HUES64 (cell line): ENCODE results near the gene IL34.
"Not testable (repeated sequence)": the region's sequence is repeated elsewhere in the genome, so short reads cannot be mapped to it uniquely, and the experiment has no call there.

Source experiments
- H3K27ac ChIP-seq: 2 replicates; pipeline ENCODE4 v1.7.0; 2013; ENCODE audit warnings: low read depth, low read length, inconsistent platforms
- H3K27me3 ChIP-seq: 2 replicates; pipeline ENCODE4 v1.6.1; 2013; ENCODE audit warnings: mild to moderate bottlenecking, low read length; ENCODE audit not compliant: insufficient read depth
- H3K36me3 ChIP-seq: 2 replicates; pipeline ENCODE4 v1.6.1; 2013; ENCODE audit warnings: mild to moderate bottlenecking, low read length; ENCODE audit not compliant: insufficient read depth
- H3K4me1 ChIP-seq: 2 replicates; pipeline ENCODE4 v1.6.1; 2013; ENCODE audit warnings: mild to moderate bottlenecking, low read length, moderate library complexity; ENCODE audit not compliant: insufficient read depth
- H3K4me3 ChIP-seq: 2 replicates; pipeline ENCODE4 v1.5.1; 2013; ENCODE audit warnings: mild to moderate bottlenecking, low read length, moderate library complexity
- H3K9ac ChIP-seq: 2 replicates; pipeline ENCODE4 v1.6.1; 2013; ENCODE audit warnings: mild to moderate bottlenecking, low read depth, low read length
- H3K9me3 ChIP-seq: 2 replicates; pipeline ENCODE4 v1.6.1; 2013; ENCODE audit warnings: low read depth, low read length; ENCODE audit not compliant: insufficient read depth
- WGBS: fragments of 150-250, 120-280 bp; methylation state at CpG from one replicate; pipeline ENCODE4 v1.1.7; 2013; ENCODE audit warnings: missing lambda C conversion rate; 5-methylcytosine and 5-hydroxymethylcytosine counted together

IL34 gene

DNA sequence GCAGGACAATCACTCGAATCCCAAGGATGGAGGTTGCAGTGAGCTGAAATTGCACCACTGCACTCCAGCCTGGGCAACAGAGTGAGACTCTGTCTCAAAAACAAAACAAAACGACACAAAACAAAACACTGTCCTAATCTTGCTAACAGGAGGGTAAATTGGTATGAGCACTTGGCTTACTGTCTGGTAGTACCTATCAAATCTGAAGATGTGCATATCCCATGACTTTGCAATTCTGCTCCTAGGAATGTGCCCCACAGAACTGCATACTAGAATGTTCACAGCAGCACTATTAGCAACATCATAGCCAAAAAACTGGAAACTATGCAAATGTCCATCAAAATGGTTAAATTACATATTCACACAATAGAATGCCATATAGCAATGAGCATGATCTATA is 23.8 kb downstream of the IL34 start:
- 100% methylated on average over 2 of the region's 2 CpGs for WGBS
- no peak overlapping the region for H3K9ac ChIP-seq
- H3K27me3 ChIP-seq, result no peaks in the 10 kb centered on the region
- H3K4me1 ChIP-seq, result no peaks in the 10 kb centered on the region
- no peak overlapping the region for H3K4me3 ChIP-seq
- H3K27ac ChIP-seq, result no peak overlapping the region
- peaks cover 77% of the 10 kb centered on the region for H3K36me3 ChIP-seq
- H3K9me3 ChIP-seq, result peaks cover 8% of the 10 kb centered on the region; the same call in 1 of the 2 replicates

DNA sequence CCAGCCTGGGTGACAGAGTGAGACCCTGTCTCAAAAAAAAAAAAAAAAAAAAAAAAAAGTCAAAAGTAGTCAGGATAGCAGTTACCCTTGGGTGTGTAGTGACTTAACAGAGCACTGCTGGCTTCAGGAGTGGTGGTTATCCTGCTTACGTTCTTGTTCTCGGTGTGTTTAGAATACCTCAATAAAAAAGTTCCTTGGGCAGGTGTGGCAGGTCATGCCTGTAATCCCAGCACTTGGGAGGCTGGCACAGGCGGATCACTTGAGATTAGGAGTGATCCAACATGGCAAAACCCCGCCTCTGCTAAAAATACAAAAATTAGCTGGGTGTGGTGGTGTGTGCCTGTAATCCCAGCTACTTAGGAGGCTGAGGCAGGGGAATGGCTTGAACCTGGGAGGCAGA is 24.6 kb downstream of the IL34 start:
- not testable (repeated sequence) for H3K9ac ChIP-seq, H3K9me3 ChIP-seq, H3K27me3 ChIP-seq, H3K4me3 ChIP-seq, H3K27ac ChIP-seq, H3K4me1 ChIP-seq
- 97% methylated on average over 4 of the region's 4 CpGs for WGBS
- H3K36me3 ChIP-seq, result peaks cover 72% of the 10 kb centered on the region

DNA sequence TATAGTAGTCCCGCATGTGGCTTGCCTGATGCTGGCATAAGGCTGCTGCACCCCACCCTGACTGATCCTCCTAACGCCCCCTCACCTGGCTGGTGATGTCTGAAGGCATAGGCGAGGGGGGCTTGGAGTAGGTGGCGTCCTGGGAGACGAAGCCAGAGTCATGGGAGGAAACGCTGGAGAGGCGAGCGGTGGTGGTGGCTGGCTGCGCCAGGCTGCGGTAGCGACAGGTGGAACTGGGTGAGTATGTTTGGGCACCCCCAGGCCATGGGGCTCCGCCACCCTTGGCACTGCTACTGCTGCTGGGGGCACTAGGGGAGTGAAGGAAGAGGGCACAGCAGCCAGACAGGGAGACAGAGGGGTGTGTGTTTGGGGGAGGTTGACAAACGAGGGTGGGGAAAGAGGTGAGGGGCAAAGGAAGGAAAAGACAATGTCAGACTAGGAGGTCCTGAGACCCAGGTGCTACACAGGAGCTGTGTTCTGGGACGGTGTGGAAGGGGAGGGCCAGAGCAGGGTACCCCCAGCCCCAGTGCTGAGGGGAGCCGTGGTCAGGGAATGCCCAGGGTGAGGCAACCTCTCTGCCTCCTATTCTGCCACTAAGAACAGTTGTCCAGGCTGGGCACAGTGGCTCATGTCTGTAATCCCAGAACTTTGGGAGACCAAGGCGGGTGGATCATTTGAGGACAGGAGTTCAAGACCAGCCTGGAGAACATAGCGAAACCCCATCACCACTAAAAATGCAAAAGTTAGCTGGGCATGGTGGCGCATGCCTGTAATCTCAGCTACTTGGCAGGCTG is 28.1 kb downstream of the IL34 start:
- WGBS, result 95% methylated on average over 18 of the region's 18 CpGs
- H3K36me3 ChIP-seq, result peaks cover 68% of the 10 kb centered on the region
- H3K27me3 ChIP-seq, result no peaks in the 10 kb centered on the region

DNA sequence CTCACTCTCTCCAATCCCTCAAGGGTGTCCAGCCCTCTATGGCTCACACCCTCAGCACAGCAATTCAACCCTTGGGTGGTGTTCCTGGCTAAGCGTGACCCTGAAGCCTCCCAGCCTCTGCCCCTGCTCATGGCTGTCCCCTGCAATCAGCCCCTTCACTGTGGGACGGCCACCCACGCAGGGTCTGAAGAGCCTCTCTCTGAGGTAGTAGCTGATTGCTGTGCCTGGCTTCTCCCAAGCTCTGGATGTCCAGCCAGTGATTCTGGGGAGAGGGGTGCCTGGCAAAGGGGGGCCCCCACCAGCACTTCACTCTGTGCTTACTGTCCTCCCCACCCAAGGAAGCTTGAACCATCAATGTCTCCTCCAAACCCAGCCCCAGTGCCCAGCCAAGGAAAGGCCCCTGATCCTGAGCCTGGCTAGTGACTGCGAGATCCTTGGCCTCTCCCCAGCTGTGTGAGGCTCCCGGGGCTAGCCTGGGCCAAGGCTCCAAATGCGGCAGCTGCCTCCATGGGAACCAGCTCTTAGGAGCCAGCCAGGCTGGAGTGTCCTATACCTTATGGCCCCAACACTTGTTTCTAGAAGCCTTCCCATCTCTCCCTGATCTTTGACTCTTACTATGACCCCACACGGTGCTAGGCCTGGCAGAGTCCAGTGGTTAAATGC is 29.6 kb downstream of the IL34 start:
- Histone ChIP-seq H3K27ac (no peak overlapping the region), H3K9me3 (no peaks in the 10 kb centered on the region), H3K4me1 (no peaks in the 10 kb centered on the region), H3K36me3 (peaks cover 55% of the 10 kb centered on the region), H3K27me3 (no peaks in the 10 kb centered on the region), H3K9ac (no peak overlapping the region; the same call in 1 of the 2 replicates), H3K4me3 (no peak overlapping the region)
- WGBS, result 93% methylated on average over 7 of the region's 7 CpGs

More for the DNA sequence above, 28.1 kb downstream of the IL34 start:
- no peak overlapping the region for H3K9ac ChIP-seq
- H3K4me3 ChIP-seq, result no peak overlapping the region
- no peaks in the 10 kb centered on the region for H3K4me1 ChIP-seq
- no peak overlapping the region for H3K27ac ChIP-seq
- H3K9me3 ChIP-seq, result no peaks in the 10 kb centered on the region

DNA sequence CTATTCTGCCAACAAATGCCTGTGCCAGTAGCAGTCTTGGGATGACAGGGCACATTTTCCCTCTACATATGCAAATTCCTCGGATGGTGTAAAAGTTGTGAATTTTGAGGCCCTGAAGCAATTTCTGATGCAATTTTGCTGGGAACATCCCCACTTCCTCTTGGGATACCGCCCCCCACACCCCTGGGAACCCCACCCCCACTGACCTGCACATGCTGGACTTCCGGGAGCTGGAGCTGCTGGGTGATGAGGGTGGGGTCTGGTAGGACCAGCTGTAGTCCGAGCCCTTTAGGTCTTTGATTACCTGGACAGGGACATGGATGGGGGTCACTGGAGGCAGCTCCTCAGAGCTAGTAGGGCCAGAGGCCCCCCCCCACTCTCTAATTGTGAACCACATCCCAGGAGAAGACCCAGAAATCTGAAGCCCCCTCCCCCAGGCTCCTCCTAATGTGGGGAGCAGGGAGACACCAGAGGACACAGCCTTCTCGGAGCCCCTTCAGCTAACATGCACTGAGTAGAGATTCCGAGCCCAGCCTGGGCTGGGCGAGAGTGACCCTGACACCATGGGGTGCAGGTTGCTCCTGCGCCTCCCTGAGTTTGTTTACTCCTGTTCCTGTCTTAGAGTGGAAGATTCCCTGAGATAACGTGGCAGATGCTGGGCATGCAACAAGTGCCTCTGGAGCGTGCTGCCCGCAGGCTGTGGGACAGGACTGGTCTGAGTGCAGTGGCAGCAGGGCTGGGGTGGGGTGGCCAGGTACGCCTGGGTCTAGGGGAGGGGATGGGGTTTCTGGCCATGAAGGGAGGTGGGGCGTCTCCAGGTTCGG is 30.5 kb downstream of the IL34 start:
- Histone ChIP-seq H3K9me3 (no peaks in the 10 kb centered on the region), H3K4me3 (no peak overlapping the region), H3K27ac (no peak overlapping the region), H3K9ac (no peak overlapping the region), H3K27me3 (no peaks in the 10 kb centered on the region), H3K36me3 (peaks cover 48% of the 10 kb centered on the region), H3K4me1 (no peaks in the 10 kb centered on the region)
- WGBS, result 96% methylated on average over 13 of the region's 14 CpGs

DNA sequence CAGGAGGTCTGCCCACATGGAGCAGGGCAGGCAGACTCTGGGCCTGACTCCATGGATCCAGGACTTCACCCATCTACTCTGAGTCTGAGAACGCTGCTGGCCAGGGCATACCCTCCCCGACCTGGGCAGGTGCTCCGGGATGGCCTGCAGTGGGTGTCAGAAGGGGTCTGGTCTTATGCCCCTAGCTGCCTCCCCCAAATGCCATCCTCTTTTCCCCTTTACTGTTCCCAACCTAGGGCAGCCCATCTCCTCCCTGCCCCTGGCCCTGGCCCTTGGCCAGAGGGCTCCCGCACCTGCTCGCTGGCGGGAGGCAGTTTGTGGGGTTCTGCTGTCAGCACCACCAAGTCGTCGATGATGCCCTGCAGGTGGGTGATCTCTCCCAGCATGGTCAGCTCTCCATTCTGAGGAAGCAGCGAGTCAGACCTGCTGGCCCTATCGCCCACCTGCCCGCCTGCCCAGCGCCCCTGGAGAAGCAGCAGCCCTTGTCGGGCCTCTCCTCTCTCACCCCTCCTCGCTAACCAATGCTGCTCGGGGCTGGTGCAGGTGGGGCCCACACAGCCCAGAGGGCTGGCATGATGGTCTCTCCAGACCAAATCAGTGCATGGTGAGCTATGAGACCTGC is 31.3 kb downstream of the IL34 start:
- H3K4me1 ChIP-seq, result no peaks in the 10 kb centered on the region
- peaks cover 43% of the 10 kb centered on the region for H3K36me3 ChIP-seq
- H3K9me3 ChIP-seq, result no peaks in the 10 kb centered on the region
- no peaks in the 10 kb centered on the region for H3K27me3 ChIP-seq
- no peak overlapping the region for H3K27ac ChIP-seq
- no peak overlapping the region for H3K4me3 ChIP-seq
- 95% methylated on average over 15 of the region's 15 CpGs for WGBS
- H3K9ac ChIP-seq, result no peak overlapping the region

DNA sequence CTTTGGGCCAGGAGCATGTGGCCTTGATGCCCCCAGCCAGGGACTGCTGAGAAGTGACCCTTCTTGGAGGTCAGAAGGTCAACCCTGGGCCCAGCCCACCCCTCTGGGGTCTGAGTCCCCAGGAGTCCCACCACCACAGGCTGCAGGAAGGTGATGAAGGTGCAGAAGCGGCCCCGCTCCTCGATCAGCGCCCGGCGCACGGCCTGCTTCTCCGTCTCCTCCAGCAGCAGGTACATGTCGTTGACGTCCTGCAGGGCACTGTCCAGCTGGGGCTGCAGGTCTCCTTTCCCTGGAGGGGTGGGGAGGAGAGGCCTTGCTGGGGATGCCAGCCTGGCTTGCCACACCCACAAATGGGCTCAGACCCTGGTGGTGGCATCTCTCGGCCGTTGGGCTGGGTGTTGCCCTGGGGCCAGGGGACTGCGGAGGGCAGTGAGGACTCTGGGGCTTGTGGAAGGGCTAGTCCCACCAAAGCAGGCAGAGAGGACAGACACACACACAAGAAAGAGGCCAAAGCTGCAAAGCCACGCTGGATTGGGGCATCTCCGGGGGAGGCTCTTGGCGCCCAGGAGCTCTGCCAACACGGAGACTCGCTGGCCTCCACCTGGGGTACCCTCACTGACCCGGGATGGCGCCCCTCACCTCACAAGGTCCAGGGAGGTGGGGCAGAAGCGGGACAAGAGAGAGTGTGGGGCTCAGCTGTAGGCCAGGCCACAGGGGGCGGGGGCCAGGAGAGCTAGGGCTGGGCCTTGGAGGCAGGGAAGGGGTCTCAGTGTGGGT is 31.9 kb downstream of the IL34 start:
- peaks cover 36% of the 10 kb centered on the region for H3K36me3 ChIP-seq
- no peak overlapping the region for H3K9ac ChIP-seq
- H3K4me3 ChIP-seq, result no peak overlapping the region
- H3K4me1 ChIP-seq, result no peaks in the 10 kb centered on the region
- H3K27ac ChIP-seq, result no peak overlapping the region
- 95% methylated on average over 22 of the region's 22 CpGs for WGBS
- H3K9me3 ChIP-seq, result no peaks in the 10 kb centered on the region
- H3K27me3 ChIP-seq, result no peaks in the 10 kb centered on the region

DNA sequence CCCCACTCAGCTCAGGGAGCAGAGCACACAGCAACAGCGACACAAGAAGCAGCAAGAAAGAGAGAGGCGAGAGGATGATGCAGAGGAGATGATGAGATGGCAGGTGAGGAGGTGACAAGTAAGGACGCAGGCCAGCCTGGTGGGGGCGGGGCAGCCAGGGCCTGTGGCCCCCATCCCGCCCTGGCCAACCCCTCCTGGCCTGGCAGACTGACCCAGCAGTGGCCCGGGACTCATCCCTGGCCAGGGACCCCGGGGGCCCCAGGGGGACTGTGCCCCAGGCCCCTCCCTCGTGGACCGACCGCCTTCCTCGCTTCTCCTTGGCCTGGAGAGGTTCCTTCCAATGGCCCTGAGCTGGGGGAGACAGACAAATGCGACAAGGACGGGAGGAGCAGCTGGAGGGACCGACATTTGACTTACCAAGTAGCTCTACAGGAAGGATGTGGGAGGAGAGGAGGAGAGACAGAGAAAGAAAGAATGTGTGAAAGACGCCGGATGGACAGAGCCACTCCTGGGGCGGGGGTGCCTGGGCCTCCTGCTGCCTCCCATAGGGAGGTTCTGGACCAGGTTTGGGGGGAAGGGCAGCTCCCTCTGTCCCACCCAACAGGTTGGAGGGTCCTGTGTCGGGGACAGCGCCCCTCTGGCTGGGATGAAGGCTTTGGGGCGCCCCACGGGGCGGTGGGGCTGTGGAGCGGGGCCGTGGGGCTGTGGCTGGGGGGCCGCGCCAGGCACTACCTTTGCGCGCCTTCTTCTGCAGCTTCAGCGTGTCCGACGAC is 32.7 kb downstream of the IL34 start:
- Histone ChIP-seq H3K9ac (no peak overlapping the region), H3K4me1 (no peaks in the 10 kb centered on the region), H3K4me3 (no peak overlapping the region), H3K9me3 (no peaks in the 10 kb centered on the region), H3K36me3 (peaks cover 29% of the 10 kb centered on the region), H3K27ac (no peak overlapping the region), H3K27me3 (no peaks in the 10 kb centered on the region)
- WGBS, result 75% methylated on average over 31 of the region's 31 CpGs

DNA sequence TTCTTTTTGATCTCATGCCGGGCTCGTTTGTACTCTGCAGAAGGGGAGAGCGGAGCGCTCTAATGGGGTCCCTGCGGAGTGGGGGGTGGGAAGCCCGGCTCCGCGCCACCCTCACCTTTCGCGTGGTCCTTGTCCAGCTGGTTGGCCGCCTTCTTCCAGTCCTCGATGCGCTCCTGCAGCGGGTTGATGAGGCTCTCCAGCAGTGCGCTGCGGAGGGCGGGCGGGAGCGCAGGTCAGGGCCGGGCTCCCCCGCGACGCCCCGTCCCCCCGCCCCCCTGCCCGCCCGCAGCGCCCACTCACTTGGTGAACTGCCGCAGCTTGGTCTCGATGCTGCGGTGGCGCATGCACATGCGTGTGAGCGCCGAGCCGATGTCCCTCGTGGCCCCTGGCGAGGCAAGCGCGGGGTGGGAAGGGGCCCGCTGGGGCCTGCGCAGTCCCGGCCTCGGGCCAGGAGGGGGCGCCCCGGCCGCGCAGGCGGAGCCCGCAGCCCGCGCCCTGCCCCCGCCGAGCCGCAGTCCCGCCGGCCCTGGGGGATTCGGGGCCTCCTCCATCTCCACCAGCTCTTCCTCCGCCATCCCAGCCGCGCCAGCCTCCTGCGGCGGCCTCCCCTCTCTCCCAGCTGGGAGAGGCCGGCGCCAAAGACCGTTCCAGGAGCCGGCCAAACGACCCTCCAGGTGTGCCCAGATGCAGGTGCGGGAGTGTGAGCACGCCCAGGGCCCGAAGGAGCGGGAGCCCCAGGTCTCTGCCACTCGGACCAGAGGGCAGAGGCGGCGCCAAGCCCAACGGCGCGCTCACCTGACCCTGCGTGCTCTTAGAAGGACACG is 33.5 kb downstream of the IL34 start:
- Histone ChIP-seq H3K4me3 (peak overlapping the region; percentile 33), H3K27me3 (no peaks in the 10 kb centered on the region), H3K27ac (no peak overlapping the region), H3K36me3 (peaks cover 26% of the 10 kb centered on the region), H3K9ac (no peak overlapping the region), H3K4me1 (no peaks in the 10 kb centered on the region), H3K9me3 (no peaks in the 10 kb centered on the region)
- WGBS, result 40% methylated on average over 80 of the region's 80 CpGs
